Measurements from ENCODE around the gene PHC3. TPM values are rescaled to one million over a fixed set of nuclear protein-coding genes. Genes with fewer than 3 reads are reported as not detected.

PHC3 gene
- total RNA-seq, 1 donor from 2014 or later = 32.4 TPM

Other genes with a start within 250 kb of the PHC3 start
- gene SEC62, start 214.9 kb downstream of the PHC3 start, total RNA-seq (ENCODE audit: unreplicated experiment) = 89.3 TPM
- gene GPR160, start 143.7 kb downstream of the PHC3 start, total RNA-seq (ENCODE audit: unreplicated experiment) = 14.6 TPM
- 39.7 TPM for gene PRKCI, start 40.7 kb upstream of the PHC3 start, total RNA-seq (ENCODE audit: unreplicated experiment)
- 89.0 TPM for gene SKIL, start 176.0 kb upstream of the PHC3 start, total RNA-seq (ENCODE audit: unreplicated experiment)
- 1.8 TPM for gene CLDN11, start 237.1 kb upstream of the PHC3 start, total RNA-seq (ENCODE audit: unreplicated experiment)

Measured in endothelial cell (in vitro differentiated cells).